ENCODE data around the gene AMH.

Gene AMH

GRCh38 chr19:2239771-2240770, 9.1 kb upstream of the AMH start:
- peak; percentile 53 for DNase-seq (ENCODE audit: low read depth)
- H3K4me3 ChIP-seq (ENCODE audit: low read depth, low read length), result peak overlapping the region; percentile 59
- TF ChIP-seq CTCF (conservative IDR thresholded peaks at IDR 0.05; ENCODE audit: low read depth, low read length), result no peak

- DNase-seq (ENCODE audit: low read depth), result no peak
- no peak for TF ChIP-seq CTCF (conservative IDR thresholded peaks at IDR 0.05; ENCODE audit: low read depth, low read length)
- no peak overlapping the region for H3K4me3 ChIP-seq (ENCODE audit: low read depth, low read length)
Measured at GRCh38 chr19:2240881-2241760, 8.0 kb upstream of the AMH start.

- no peak for DNase-seq (ENCODE audit: low read depth)
- H3K4me3 ChIP-seq (ENCODE audit: low read depth, low read length), result no peak overlapping the region
- no peak for TF ChIP-seq CTCF (conservative IDR thresholded peaks at IDR 0.05; ENCODE audit: low read depth, low read length)
Measured at GRCh38 chr19:2242092-2242537, 7.0 kb upstream of the AMH start.

- no peak for TF ChIP-seq CTCF (conservative IDR thresholded peaks at IDR 0.05; ENCODE audit: low read depth, low read length)
- no peak for DNase-seq (ENCODE audit: low read depth)
- no peak overlapping the region for H3K4me3 ChIP-seq (ENCODE audit: low read depth, low read length)
Measured at GRCh38 chr19:2242816-2243215, 6.3 kb upstream of the AMH start.

- DNase-seq (ENCODE audit: low read depth), result no peak
- no peak for TF ChIP-seq CTCF (conservative IDR thresholded peaks at IDR 0.05; ENCODE audit: low read depth, low read length)
- H3K4me3 ChIP-seq (ENCODE audit: low read depth, low read length), result no peak overlapping the region
Measured at GRCh38 chr19:2243274-2244124, 5.6 kb upstream of the AMH start.

- H3K4me3 ChIP-seq (ENCODE audit: low read depth, low read length), result no peak overlapping the region
- no peak for DNase-seq (ENCODE audit: low read depth)
- TF ChIP-seq CTCF (conservative IDR thresholded peaks at IDR 0.05; ENCODE audit: low read depth, low read length), result no peak
Measured at GRCh38 chr19:2244125-2244411, 5.1 kb upstream of the AMH start.

Data from choroid plexus epithelial cell (primary cell).